Stimulated activated CD4-positive, alpha-beta T cell treated with anti-CD3 and anti-CD28 coated beads, Interleukin-12 subunit alpha, Interleukin-12 subunit beta, amount 100 ng/mL, for 48 hours (primary cell): ENCODE measurements around the gene PDE11A.

Experiments used
- DNase-seq, 3 donors: peaks; one replicate each; pipeline ENCODE4 v3.0.0-alpha.2; 2020; ENCODE audit warnings: low read depth in 2 of 3, low spot score in 1 of 3

PDE11A gene

GRCh38 chr2:177929662-177930522, 142.7 kb downstream of the PDE11A start:
- DNase-seq, result no peak

DNA sequence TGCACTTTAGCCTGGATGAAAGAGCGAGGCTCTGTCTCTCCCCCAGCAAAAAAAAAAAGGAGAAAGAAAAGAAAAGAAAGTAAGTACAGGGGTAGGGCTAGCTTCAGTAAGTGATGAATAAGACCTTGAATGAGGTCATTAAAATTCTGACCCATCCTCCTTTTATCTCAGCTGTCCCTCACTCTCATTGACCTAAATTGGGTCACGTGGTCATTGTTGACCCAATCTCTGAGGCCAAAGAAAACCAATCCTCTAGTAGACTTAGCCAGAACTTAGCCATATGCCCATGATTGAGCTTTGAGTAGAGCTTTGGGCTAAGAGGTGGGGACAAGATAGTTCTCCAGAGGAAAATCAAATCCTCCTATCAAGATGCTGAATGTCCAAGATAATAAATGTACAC, 149.3 kb downstream of the PDE11A start:
- no peak for DNase-seq

- no peak for DNase-seq
Observed at GRCh38 chr2:177921726-177922125, 150.9 kb downstream of the PDE11A start.

DNA sequence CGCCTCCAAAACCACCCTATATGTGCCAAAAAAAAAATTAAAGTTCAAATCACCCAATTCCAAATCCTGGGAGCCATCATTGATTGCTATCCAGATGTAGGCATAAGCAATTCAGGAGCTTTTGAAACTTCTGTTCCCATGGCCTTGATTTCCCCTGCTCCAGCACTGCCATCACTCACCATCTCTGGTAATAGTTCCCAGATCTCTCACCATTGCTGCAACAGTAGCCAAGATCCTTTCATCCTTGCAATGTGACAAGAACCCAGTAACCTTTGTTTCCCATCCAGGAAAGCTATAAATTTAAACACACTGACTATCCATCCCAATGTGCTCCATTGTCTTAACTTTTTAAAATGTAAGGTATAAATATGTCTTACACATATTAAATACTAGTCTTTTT, 155.4 kb downstream of the PDE11A start:
- DNase-seq, result no peak

DNA sequence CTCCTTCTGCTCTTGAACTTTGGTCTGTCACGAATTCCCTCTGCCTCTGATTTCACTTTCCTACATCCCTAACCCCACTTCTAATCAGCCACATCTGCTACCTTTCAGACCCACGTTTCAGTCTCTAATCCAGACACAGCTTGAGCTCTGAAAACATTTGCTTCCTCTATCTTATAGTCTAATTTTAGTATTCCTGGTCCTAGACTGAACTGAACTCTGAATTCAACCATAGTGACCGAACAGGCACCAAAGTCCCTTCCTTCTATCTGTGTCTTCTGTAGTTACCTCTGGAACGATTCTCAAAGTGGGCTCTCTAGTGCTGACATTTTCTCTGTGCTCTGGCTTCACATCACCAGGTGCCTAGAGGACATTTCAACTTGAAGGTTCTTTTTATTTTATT, 156.2 kb downstream of the PDE11A start:
- no peak for DNase-seq

GRCh38 chr2:177914247-177914646, 158.3 kb downstream of the PDE11A start:
- no peak for DNase-seq

DNA sequence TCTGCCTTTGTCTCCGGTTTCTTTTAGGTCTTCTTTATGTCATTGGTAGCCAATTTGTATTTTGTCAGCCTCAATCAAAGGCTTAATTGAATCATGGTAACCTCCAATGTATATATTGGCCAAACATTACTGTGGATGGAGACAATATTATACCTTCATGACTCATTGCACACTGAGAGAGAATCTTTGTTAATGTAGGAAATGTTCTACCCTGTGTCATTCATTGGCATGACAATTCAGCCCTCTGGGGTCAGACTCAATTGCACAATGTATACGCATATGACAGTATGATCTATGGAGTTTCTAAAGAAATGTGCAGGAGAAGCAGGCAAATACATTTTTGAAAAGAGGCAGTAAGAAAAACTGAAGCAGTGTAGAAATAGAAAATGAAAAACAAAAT, 162.6 kb downstream of the PDE11A start:
- DNase-seq, result no peak

- no peak for DNase-seq
Observed at GRCh38 chr2:177908824-177909223, 163.8 kb downstream of the PDE11A start.

GRCh38 chr2:177908182-177908581, 164.4 kb downstream of the PDE11A start:
- no peak for DNase-seq

DNA sequence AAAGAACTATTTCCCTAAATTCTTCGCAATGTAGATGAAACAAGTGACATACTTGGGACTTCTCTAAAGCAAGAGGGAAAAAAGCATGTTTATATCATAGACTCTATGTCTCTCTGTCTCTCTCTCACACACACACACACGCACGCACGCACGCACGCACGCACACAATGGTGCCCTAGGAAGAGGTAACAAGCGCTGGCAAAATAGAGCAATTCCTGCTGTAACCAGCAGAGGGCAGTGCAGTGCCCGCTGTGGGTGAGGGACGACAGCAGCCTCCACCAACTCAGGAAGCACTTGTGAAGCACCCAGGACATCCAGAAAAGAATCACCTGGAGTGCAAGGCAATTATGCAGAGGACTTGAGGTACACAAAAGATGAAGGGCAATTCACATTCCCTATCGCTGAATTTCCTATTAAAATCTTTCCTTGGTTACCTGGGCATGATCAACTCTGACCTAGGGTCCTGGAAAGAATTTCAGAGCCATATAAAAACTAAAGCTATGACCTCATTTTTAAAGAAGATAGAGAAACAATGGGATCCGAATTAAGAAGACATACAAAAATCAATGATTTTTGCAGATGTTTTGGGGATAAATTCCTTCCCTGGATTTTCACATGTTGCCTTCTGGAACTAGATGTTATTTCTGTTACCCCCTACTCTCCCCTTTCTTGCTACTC, 166.4 kb downstream of the PDE11A start:
- peak; percentile 51 to 78 (median 61) for DNase-seq

DNA sequence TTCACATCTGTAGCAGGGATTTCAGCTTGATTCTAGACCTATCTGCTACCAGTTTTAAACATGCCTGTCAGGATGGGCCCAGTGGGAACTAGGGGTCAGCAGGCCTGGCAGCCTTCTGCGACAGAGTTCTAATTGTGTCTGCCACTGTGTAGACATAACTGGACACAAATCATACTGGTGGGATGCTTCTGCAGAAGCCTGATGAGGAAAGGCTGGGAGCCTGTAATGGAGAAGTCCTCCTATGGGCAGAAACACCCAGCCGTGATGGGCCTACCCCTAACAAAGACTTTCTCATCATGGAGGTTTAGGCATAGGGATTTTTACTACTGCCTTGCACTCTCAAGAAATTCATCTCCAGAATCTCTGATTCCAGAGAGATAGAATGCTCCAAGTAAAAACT, 166.9 kb downstream of the PDE11A start:
- no peak for DNase-seq

DNA sequence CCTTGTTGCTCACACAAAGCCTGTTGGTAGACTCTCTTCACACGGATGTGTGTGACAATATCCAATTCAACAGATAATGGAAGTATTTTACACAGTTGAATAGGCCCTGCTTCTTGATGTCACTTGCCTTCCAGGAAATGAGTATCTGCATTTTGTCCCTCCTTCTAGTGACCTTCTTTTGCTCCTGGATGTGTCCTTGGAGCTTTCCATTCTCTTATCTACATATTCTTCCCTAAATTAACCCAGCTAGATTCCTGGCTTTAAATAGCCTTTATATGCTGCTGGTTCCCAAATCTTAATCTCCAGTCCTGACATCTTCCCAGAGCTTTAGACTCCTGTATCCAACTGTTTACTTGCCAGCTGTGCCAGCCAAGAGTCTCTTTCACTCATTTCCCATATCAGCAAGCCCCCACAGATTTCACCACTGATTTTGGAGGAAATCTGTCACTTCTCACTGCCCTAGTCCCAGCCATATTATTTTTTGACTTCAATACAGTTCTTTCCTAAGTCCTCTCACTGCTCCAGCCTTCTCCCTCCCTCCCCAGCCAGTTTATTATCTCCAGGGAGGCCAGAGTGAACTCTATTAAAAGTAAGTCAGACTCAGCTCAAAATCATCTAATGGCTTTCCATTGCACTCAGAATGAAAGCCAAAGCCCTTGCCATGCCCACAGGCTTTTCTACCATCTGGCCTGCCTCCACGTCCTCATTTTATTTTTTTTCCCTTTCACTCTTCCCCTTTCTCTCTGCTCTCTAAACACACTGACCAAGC, 170.0 kb downstream of the PDE11A start:
- DNase-seq, result no peak

- DNase-seq, result no peak
Observed at GRCh38 chr2:177900082-177900481, 172.5 kb downstream of the PDE11A start.

DNA sequence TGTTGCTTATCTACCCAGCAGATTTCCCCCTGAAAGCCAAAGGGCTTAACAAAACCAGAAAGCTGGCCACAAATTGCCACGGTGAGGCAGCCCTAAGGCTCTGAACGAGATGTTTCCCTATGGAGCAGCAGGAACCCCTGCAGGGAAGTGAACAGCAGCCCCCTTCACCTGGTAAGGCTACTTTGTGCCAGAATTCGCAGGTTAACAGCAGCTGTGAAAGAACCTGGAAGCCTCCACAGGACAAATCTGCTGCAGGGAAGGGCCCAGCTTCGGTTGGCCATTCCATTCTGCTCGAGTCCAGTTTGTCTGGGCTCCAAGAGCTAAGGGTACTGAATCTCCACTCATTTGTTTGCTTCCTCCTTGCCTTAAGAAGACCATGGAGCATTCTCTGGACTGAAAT, 175.3 kb downstream of the PDE11A start:
- DNase-seq, result no peak

GRCh38 chr2:177896587-177896986, 176.0 kb downstream of the PDE11A start:
- DNase-seq, result no peak

DNA sequence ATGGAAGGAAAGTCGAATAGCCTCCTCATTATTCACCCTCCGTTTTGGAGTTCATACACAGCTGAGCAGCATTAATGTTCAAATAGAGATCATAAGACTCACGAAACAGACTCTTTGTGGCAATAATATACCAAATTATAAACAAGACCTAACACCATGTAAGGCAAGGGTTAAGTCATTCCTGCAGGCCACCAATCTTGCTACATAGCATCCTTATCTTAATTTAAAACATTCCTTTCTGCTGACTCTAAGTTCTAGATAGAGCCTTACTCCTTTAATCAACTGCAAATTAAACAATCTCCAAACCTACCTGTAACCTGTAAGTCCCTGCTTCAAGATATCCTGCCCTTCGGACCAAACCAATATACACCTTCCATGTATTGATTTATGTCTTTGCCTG, 178.0 kb downstream of the PDE11A start:
- DNase-seq, result no peak

DNA sequence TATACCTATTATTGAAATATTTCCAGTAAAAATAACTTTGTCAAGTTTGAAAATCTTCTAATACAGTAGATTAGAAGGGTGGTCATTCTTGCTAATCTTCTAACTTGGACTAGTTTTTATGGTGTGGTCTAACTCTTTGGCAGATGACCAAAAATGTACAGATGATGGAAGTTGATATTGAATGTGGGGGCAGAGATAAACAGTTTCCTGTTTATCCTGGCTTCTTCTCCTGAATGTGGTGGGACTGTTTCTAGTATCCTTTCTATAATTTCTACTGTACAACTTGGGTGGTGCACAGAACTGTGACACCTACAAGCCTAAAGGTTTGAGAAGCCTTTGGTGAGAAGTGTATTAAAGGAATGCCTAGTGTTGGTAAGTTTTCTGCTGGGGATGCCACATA, 178.7 kb downstream of the PDE11A start:
- no peak for DNase-seq

DNA sequence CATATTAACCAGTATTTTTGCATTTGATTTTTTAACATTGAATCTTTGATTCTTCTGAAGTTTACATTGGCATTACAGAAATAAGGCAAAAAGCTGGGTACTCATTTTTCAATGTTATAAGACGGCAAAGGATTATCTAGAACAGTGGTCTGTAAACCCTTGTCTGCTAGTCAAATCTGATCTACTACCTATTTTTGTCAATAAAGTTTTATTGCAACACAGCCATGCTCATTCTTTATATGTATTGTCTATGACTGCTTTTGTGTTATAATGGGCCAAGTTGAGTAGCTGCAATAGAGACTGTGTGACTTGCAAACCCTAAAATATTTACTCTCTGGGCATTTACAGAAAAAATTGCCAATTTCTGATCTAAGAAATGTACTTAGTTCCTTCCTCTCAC, 181.0 kb downstream of the PDE11A start:
- no peak for DNase-seq

DNA sequence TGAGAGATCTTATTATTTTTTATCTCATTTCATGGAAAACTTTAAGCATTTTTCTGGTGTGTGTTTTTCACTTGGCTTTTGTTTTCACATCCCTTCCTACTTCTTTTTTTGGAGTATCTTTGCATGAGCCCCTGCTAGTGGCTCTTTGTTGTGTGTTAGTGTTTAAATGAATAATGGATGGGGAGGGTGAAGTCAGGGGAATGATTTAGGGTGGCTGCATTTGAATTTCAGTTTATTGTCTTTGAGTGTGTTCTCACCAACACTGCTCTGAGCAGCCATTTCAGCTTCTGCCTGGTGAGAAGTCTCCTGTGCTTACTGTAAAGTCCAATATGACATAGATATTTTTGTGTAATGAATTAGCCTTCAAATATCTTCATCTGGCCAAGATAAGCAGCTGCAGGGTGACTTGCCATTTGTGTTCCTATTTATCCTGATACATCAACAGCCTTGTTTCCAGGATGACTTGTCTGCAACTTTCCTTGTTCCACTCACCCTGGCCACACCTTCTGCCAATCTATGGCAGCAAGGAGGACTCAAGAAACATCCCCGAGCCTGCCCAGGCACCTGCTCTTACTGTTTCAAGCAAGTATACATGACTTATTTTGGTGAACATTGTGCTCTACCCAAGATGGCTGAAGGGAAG, 182.6 kb downstream of the PDE11A start:
- DNase-seq, result no peak

- DNase-seq, result no peak
Observed at GRCh38 chr2:177888581-177888980, 184.0 kb downstream of the PDE11A start.

DNA sequence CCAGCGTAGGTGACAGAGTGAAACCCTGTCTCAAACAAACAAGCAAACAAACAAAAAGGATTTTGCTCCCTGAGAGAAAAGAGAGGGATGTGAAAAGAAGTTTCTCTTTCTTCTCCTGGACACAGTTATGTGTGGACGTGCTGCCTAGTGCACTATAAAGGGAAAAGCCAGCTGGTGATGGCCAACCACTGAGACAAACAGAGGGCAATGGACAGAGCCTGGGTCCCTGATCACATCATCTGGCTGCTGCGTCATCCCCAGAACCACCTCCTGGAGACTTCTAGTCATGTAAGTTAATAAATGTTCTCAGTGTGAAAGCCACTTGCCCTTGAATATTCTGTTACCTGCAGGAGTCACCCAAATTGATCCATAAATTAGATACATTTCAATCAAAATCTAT, 184.9 kb downstream of the PDE11A start:
- no peak for DNase-seq
